Stimulated activated CD8-positive, alpha-beta memory T cell treated with anti-CD3 and anti-CD28 coated beads, Interleukin-2, amount 100 ng/mL, for 48 hours (primary cell): ENCODE measurements around the gene GNG11.
"Not testable (repeated sequence)": the region's sequence is repeated elsewhere in the genome, so short reads cannot be mapped to it uniquely, and the experiment has no call there.

Experiments
- DNase-seq, 2 donors: peaks; one replicate each; pipeline ENCODE4 v3.0.0-alpha.2; 2020; ENCODE audit warnings: low read depth in 2 of 2

GNG11 gene

DNA sequence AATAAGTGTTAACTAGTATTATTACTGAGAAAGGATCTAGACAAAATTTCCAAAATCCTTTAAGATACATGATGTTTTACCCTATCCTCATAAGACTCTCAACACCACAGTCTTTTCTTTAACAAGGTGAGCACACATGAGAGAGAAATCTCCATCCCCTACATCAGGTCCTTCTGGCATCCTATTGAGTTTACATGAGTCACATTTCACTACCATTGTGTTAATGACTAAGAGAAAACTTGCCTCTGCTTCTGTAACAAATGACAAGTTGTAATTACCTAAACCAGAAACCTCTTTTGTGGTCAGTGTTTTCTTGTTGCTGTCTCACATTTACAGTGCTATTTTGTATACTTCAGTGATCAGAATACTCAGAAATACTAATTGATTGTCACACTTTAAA lies 9.9 kb upstream of the GNG11 start:
- not testable (repeated sequence) for DNase-seq

DNA sequence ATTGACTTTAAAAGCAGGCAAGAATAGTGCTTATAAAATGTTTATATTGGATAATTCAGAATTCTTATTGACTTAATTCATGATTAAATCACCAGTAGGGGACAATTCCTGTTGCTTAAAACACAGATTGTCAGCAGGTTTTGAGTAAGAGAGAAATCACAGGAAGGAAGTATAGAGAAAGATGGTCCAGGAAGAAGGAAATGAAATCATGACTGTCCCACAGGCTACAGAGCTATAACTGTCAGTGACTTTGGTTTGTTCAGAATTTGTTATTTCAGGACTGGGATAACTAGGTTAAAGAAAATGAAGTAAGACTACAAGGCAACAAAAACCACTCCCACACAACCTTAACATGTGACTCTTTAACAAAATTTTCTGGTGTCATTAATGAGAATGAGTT lies 8.3 kb upstream of the GNG11 start:
- DNase-seq: no peak

DNA sequence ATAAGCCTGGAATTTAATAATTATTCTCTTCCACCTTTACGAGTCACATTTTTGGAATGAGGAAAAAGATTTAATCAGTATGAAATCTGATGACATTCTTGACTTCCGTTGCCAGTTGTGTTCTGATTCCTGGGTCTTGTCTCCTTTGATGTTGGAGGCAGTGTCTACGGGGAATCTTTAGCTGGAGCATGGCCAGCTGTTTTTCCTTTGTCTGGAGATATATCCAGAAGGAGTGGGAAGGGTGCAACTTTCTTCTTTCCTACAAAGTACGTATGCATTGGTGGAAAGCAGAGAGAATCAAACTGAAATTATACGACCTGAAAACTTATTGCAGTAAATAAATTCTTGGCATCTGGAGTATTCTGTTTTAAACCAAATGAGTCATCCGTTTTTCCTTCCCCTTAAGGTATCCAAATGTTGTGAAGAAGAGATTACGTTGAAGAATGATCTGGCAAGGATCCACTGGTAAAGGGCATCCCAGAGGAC lies 6.9 kb upstream of the GNG11 start:
- no peak for DNase-seq

DNA sequence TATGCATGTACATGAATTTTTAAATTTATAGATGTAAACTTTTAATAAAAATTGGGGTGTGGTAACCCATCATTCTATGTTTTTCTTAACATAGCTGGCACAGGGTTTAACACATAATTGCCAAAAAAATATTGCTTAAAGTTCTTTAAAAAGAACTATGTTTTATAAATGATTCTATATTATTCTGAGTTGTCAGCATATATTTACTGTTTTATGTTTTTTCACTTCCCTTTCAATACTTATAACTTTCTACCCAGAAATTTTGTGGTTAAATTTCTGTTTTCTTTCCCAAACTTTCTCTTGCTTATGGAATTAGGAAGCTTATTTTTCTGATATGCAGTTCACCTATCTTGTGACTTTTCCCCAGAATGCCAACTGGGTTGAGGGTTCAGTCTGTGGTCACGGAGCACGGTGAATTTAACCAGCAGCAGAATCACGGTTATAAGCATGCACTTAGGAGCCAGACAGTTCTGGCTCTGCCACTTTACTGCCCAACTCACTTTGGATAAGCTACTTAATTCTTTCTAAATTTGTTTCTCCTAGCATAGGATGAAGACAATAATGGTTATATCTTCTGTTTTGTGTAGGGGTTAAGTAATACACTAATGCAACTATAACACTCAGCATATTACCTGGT lies 6.2 kb upstream of the GNG11 start:
- not testable (repeated sequence) for DNase-seq

DNA sequence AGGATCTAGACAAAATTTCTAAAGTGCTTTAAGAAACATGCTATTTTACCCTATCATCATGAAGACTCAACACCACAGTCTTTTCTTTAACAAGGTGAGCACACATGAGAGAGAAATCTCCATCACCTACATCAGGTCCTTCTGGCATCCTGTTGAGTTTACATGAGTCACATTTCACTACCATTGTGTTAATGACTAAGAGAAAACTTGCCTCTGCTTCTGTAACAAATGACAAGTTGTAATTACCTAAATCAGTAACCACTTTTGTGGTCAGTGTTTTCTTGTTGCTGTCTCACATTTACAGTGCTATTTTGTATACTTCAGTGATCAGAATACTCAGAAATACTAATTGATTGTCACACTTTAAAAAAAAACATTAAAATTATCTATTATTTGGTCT lies 5.6 kb upstream of the GNG11 start:
- not testable (repeated sequence) for DNase-seq

DNA sequence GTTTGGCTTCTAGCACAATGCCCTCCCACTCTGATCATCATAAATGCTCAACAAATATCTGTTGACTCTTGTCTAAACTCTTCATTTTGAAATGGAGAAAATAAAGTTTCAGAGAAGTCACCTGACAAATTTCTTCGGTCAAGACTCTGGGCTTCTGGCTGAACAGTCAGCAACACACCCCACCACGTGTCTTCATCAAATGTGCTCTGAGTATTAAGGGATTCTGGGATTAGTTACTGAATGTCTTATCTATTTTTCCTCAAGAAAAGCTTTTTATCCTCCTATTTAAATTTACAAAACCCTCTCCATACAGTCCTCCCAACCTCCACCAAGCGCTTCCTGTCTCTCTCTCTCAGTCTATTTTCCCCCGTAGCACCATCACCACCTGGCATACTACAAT lies 5.2 kb upstream of the GNG11 start:
- DNase-seq: not testable (repeated sequence)

DNA sequence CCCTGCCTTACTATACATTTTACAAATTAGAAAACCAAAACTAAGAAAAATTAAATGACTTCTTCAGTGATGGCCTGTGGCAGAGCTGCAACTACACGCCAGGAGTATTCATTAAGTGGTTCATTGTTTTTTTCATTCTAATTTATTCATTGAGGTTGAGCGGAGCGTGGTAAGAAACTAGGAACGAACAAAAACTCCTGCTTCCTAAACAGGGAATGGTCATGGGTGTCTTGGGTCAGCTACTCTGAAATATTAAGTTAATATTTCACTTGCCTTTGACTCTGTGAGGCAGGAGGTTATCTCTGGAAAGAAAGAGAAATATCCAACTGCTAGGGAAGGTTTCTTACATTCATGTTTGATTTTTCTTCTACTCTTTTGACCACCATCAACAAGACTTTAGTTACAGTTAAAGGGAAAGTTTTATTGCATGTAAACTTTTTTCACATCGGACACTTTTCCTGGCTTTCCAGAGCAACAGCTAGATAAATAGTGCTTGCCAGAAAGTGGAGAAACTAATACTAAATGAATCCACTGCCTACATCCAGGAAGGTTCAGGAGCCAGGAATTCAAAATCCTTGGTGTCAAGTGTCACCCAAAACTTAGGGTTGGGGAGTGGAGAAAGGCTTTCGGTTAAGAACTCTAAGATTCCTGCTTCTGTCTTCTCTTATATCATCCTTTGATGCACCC lies 896 bp upstream of the GNG11 start:
- no peak for DNase-seq

DNA sequence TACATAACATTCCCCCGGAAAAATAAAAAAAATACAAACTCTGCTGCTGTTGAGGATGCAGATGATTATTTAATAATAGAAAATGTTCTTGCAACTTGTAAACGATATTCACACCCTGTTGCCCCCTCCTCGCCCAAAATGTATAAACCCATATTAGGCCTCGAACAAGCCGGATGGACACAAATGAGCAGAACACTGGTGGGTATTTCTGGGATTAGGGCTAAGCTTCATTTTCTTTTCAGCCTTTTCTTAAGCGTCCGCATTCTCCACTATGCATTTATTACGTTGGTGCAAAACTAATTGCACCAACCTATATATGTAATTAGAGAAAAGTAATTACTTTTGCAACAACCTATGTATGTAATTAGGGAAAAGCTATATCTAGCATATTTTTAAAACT lies 349 bp upstream of the GNG11 start:
- no peak for DNase-seq

DNA sequence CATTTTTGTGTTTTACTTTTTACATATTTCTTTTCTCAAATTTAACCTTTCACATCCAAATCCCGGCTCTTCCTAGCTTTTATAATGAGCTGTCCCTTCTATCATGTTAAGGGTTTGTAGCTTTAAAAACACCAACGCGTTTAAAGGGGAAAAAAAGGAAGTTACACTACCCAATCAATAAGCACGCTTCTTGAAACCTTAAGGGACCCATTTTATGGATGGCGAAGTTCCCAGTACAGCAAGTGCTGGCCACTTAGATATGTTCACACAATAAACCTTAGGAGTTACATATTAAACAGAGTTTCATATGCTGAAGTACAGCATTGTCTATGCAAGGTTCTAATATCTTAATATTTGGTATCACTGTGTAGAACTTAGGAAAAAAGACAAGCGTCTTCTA lies 1.8 kb downstream of the GNG11 start:
- DNase-seq: no peak

DNA sequence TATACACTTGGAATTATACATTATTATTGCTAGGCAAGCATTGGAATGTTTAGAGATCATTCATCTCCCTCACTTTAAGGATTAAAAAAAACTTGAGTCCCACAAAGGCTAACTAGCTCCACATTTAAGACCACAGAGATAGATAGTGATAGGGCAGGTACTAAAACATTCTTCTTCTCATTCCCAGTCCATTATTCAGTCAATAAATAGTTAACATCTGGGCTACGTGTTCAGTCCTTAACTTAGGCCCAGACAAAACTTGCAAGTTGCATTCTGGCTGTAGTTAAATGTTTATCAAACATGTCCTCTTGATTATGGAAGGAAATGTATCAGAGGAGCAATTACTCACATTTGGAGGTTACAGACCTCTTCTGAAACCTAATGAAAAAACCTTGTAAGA lies 2.4 kb downstream of the GNG11 start:
- no peak for DNase-seq

DNA sequence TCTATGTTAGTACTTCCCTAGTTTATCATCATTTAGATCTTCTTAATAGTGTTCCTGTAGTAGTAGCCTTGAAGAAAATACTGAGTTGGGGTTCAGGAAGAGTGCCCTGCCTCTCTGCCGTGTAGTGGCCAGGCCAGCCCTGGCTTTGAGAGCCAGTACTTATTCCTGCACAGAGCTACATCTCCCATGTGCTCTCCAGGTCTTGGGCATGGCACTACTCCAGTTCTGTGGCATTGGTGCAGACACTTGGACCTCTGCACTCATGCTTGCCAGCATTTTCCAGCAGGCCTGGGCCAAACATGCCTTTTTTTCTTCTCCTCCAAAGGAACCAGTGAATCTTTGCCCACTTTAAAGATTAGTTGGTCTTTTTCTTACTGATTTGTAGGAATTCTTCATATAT lies 5.3 kb downstream of the GNG11 start:
- DNase-seq: no peak

DNA sequence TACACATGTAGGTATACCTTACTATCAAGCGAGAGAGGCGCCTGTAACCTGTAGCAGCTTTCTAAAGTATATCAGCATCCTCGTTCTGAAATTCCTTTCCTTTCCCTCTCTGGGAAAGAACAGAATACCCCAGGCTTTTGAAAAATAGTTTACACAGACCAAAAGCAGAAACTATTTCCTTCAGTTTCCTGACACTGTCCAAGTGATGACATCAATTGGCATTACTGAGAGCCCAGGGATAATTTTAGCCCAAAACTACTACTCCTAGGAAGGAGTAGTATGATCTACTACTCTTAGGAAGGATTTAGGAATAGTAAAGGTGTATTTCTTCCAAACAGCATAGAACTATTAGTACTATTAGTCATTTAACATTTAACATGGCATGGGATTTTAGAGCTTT lies 6.0 kb downstream of the GNG11 start:
- DNase-seq: no peak

DNA sequence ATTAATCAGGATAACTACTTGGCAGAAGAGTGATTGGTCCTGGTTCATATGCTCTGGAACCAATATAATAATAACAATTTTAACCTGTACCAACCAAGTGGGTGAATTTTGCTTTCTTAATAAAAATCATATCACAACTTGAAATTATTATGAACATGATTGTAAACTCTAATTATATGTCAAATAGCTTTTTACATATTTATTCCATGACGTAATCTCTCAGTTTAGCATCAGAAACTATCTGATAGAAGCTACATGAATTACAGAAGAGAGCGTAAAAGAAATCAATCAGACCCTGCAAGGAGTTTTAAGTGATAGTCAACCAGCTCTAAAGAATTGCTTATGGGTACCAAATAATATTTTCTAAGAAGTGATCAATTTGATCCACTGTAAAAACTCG lies 10.1 kb downstream of the GNG11 start:
- DNase-seq: no peak

DNA sequence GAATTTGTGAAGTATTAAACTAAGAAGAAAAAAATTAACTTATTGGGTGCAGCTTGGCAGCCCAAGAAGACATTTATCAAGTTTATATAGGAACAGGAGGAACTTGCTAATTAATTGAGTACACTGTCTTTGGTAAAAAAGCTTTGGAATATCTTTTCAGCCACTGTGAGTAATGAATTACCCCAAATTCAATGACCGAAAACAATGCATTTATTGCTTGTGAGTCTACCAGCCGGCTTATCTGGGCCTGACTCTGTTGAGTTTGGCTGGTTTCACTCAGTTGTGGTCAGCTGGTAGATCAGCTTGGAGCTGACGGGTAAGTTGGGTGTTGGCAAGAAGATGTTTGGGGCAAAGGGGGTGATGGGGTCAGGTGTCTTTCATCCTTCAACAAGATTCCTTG lies 11.6 kb downstream of the GNG11 start:
- no peak for DNase-seq

DNA sequence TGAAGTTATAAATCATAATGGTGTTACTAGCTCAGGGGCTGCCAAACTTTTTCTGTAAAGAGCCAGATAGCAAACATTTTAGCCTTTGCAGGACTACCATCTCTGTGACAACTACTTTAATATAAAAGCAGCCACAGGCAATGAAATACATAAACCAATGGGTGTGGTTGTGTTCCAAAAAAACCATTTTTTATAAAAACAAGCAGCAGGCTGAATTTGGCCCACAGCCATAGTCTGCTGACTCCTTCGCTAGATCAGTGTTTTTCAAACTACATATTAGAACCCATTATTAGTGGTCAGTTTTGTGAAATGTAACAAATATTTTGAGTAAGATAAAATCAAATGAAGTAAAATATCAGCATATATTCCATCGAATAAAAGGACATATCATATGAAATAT lies 13.6 kb downstream of the GNG11 start:
- no peak for DNase-seq

DNA sequence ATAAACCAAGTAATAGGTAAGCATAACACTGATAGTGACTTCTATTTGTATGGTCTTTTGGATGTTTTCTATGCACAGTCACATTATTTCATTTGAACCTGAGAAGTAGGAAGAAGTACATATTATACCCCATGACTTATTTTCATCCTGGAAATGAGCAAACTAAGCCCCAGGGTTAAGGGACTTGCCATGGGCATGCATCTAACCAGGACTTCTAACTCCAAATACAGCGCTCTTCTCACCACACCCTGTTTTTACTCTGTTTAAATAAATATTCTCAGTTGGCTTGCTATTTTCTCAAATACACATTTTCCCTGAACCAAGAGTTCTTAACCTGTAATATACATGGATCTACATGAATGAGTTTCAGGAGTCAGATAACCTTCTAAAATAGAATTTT lies 16.3 kb downstream of the GNG11 start:
- DNase-seq: no peak

DNA sequence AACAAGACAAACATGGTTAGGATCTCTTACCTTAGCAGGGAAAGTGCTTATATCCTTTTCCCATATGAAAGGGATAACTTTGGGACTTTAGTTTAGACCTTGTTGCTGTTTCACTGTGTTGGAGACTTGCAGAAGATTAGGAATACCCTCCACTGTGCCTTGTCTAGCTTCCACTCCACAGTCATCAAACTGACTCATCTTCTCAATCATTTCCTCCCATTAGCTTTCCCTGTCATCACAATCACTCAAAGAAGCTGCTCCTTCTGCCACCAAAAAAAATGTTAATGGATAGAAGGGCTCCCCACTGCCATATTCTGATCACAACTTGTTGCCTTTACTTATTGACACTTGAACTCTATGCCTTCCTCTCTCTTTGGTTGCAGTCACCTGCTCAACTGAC lies 16.8 kb downstream of the GNG11 start:
- DNase-seq: no peak

DNA sequence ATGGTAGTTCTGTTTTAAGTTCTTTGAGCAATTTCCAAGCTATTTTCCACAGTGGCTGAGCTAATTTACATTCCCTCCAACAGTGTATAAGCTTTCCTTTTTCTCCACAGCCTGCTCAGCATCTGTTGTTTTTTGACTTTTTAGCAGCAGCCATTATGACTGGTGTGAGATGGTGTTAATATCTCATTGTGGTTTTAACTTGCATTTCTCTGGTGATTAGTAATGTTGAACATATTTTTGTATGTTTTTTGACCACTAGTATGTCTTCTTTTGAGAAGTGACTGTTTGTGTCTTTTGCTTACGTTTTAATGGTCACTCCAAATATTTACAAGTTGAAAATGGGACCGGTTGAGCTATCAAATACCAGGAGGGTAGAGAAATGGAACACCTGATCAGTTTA lies 20.4 kb downstream of the GNG11 start:
- no peak for DNase-seq

DNA sequence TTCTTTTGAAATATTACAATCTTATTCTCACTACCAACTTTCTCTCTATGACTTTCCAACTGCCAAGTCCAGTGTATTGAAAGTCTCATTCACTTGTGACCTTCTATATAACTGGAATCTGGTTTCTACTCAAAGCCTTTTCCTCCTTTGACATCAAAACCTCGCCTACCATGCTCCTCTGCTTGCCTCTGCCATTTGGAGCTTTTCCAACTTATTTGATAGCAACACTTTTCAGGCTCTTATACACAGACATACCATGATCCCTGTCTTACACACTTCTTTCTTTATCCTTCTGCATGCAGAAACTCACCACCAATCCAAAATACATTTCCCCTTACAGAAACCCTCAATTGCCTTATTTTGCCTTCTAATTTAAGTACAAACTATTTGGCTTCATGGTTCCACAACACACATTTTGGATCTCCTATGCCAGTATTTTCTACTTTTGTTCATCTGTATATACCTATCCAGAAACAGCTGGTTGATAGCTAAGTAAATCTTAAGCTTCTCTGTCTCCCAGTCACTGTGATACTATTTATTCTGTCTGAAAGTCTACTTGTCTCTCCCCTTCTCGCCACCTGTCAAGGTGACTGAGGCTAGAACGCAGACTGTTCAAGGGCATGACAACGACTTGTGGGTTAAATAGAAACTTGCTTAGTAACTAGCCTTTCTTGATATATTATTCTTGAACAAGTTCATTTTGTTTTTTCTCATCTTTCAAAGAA lies 22.4 kb downstream of the GNG11 start:
- DNase-seq: no peak

DNA sequence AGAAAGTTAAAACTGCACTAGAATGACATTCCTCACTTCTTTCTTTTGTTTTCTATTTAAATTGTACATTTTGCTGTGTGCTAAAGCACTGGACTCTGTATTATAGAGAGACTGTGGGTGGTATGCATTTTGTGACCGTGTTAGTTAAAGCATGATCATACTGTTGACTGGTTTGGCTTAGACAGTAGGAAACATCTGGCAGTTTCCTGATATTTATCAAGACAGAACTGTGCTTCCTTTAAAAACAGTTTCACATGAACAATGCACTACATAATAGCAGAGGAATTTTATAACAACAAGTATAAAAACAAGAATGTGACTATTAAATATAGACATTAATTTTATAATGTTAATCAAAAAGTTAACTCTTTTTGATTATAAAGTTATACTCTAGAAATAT lies 23.1 kb downstream of the GNG11 start:
- no peak for DNase-seq

DNA sequence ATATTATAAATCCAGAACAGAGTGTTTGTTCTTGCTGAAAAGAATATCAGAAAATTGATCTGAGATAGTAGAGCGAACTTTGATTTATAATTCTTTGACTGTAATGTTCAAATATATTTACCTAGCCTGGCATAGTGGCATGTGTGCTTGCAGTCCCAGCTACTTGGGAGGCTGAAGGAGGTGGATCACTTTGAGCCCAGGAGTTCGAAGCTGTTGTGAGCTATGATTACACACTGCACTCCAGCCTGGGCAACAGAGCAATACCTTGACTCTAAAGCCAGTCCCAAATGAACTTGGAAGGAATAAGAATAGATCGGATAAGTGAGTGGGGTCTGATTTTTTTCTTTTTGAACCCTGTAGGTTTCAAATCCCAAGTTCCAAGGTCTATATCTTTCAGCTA lies 23.5 kb downstream of the GNG11 start:
- DNase-seq: no peak

DNA sequence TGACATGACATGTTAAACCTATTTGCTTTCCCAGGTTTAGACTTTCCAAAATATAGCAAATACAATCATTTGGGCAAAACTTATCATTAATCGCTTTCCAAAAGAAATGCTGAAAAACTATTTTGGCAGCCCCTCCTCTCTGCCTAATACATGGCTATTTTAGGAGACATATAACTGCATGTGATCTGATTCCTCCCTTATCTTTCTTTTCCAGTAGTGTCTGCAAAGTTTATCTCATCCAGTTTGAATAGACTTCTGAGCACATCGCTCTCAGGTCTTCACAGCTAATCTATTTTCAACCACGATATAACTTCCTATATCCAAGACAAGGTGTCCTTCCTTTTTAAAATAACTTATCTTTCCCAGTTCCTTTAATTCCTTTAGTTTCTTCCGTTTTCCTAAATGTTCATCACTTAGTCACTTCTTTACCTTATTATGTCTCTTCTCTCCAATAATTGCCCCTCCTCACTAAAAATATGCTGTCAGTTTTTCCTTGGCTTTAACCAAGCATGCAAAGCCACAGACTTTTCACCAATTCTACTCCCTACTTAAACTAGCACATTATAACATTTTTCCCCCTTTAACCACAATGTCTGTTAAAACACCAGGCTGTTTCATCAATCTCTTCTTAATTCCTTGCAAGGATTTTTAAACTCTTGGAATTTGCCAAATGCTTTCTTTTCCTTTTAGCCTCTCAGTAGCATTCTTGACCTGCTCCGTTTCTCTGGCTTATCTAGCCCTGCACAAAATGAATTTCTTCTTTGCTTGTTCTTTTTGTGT lies 24.4 kb downstream of the GNG11 start:
- DNase-seq: no peak
